GM12878 (cell line): Measurements from ENCODE around the gene TSPAN15.

Experiments
- ATF3 ChIP-seq: IDR thresholded peaks from 2 replicates; pipeline ENCODE4 v1.6.1; 2011; ENCODE audit warnings: low read depth, mild to moderate bottlenecking, low read length, moderate library complexity, borderline replicate concordance; ENCODE audit errors: extremely low read depth
- BHLHE40 ChIP-seq, 2 experiments: fragments of 450-650 bp in 1 of 2; IDR thresholded peaks; 2 replicates each; pipeline ENCODE4 v1.6.1; 2011 to 2017; ENCODE audit warnings: low read depth in 2 of 2, borderline replicate concordance in 1 of 2, improper control_type of control experiment in 1 of 2, low read length in 1 of 2, mild to moderate bottlenecking in 1 of 2
- BRCA1 ChIP-seq: IDR thresholded peaks from 2 replicates; pipeline ENCODE4 v1.6.1; 2011; ENCODE audit warnings: low read depth, low read length, improper control_type of control experiment
- CEBPB ChIP-seq, 2 experiments: fragments of 150-350 bp in 1 of 2; IDR thresholded peaks; 2 replicates each; pipeline ENCODE4 v1.6.1; 2012 to 2014; ENCODE audit warnings: low read depth in 2 of 2, low read length in 2 of 2, borderline replicate concordance in 1 of 2, inconsistent platforms in 1 of 2
- E2F8 ChIP-seq: fragments of 450-650 bp; IDR thresholded peaks from 2 replicates; pipeline ENCODE4 v1.6.1; 2018; ENCODE audit warnings: mild to moderate bottlenecking, low read depth, moderate library complexity; ENCODE audit not compliant: partially characterized antibody
- EZH2 ChIP-seq: IDR thresholded peaks from 2 replicates; pipeline ENCODE4 v1.6.1; 2012; ENCODE audit warnings: low read depth, mild to moderate bottlenecking, control low read depth, inconsistent platforms, low read length, borderline replicate concordance; ENCODE audit not compliant: control insufficient read depth
- IKZF1 ChIP-seq: fragments of 450-650 bp; conservative IDR thresholded peaks from 2 replicates; pipeline ENCODE4 v1.6.1; 2017; ENCODE audit warnings: antibody characterized with exemption, mild to moderate bottlenecking
- NR2F1 ChIP-seq: fragments of 450-650 bp; conservative IDR thresholded peaks from 2 replicates; pipeline ENCODE4 v1.6.1; 2017; ENCODE audit warnings: mild to moderate bottlenecking
- SP1 ChIP-seq: IDR thresholded peaks from one replicate; pipeline ENCODE4 v1.6.1; 2011; ENCODE audit warnings: low read depth, low read length
- ZNF622 ChIP-seq: fragments of 450-650 bp; IDR thresholded peaks from 2 replicates; pipeline ENCODE4 v1.6.1; 2017; ENCODE audit warnings: mild to moderate bottlenecking, inconsistent platforms
- TF ChIP-seq, protein P1 (sequence below), 3 experiments: IDR thresholded peaks in 2 of 3; conservative IDR thresholded peaks in 1 of 3; 2 replicates each; pipeline ENCODE4 v1.5.1; 2011; ENCODE audit warnings: low read depth in 3 of 3, low read length in 3 of 3, mild to moderate bottlenecking in 3 of 3, control low read depth in 2 of 3, moderate library complexity in 2 of 3, inconsistent platforms in 1 of 3, mixed read lengths in 1 of 3; ENCODE audit not compliant: control insufficient read depth in 2 of 3, insufficient read depth in 1 of 3; ENCODE audit errors: extremely low read depth in 1 of 3

- TF ChIP-seq NR2F1 (no peak), IKZF1 (no peak), CEBPB (IDR thresholded peaks at IDR 0.05; ENCODE audit: borderline replicate concordance in 1 of 2, low read depth in 2 of 2, low read length in 2 of 2) (no peak), BRCA1 (no peak), E2F8 (no peak), ZNF622 (no peak), EZH2 (no peak), ATF3 (no peak), BHLHE40 (IDR thresholded peaks at IDR 0.05; ENCODE audit: borderline replicate concordance in 1 of 2, low read depth in 2 of 2, low read length in 1 of 2) (no peak), SP1 (no peak)
- TF ChIP-seq, protein P1, sequence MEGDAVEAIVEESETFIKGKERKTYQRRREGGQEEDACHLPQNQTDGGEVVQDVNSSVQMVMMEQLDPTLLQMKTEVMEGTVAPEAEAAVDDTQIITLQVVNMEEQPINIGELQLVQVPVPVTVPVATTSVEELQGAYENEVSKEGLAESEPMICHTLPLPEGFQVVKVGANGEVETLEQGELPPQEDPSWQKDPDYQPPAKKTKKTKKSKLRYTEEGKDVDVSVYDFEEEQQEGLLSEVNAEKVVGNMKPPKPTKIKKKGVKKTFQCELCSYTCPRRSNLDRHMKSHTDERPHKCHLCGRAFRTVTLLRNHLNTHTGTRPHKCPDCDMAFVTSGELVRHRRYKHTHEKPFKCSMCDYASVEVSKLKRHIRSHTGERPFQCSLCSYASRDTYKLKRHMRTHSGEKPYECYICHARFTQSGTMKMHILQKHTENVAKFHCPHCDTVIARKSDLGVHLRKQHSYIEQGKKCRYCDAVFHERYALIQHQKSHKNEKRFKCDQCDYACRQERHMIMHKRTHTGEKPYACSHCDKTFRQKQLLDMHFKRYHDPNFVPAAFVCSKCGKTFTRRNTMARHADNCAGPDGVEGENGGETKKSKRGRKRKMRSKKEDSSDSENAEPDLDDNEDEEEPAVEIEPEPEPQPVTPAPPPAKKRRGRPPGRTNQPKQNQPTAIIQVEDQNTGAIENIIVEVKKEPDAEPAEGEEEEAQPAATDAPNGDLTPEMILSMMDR (IDR thresholded peaks at IDR 0.05 in 2 of 3, conservative IDR thresholded peaks at IDR 0.05 in 1 of 3; ENCODE audit: control insufficient read depth in 2 of 3, extremely low read depth in 1 of 3, insufficient read depth in 1 of 3, low read depth in 3 of 3, low read length in 3 of 3), result no peak
These were observed 34.6 kb upstream of the TSPAN15 start, which contains the start of gene TACR2 for GRCh38 chr10:69416695-69417094.
